Osteoblast (primary cell): ENCODE results near the gene PHACTR1. TPM values are rescaled to one million over a fixed set of nuclear protein-coding genes. Genes with fewer than 3 reads are reported as not detected.

Experiments
- DNase-seq: peaks from one replicate; pipeline ENCODE4 v3.0.0; 2011; ENCODE audit warnings: low spot score, mixed read lengths; ENCODE audit not compliant: insufficient read length; ENCODE audit errors: missing footprints
- H2AFZ ChIP-seq: 2 replicates; pipeline ENCODE4 v1.6.0; 2011; ENCODE audit warnings: mild to moderate bottlenecking, low read length
- H3K27ac ChIP-seq: 2 replicates; pipeline ENCODE4 v1.5.1; 2011; ENCODE audit warnings: mild to moderate bottlenecking, low read depth, low read length, moderate library complexity
- H3K27me3 ChIP-seq: 2 replicates; pipeline ENCODE4 v1.6.0; 2012; ENCODE audit warnings: mild to moderate bottlenecking, control low read depth, inconsistent platforms, low read length, moderate library complexity; ENCODE audit not compliant: insufficient read depth
- H3K36me3 ChIP-seq: 2 replicates; pipeline ENCODE4 v1.5.1; 2011; ENCODE audit warnings: mild to moderate bottlenecking, low read length, control low read depth, moderate library complexity; ENCODE audit not compliant: insufficient read depth
- H3K4me1 ChIP-seq: 2 replicates; pipeline ENCODE4 v1.5.1; 2011; ENCODE audit warnings: mild to moderate bottlenecking, low read length, control low read depth, moderate library complexity; ENCODE audit not compliant: insufficient read depth
- H3K4me2 ChIP-seq: 2 replicates; pipeline ENCODE4 v1.6.0; 2011; ENCODE audit warnings: mild to moderate bottlenecking, low read length; ENCODE audit not compliant: insufficient read depth
- H3K4me3 ChIP-seq: fragments of 200-600 bp; sonication (generic); 3 replicates; pipeline ENCODE4 v1.5.1; 2012; ENCODE audit warnings: mild to moderate bottlenecking, low read length, inconsistent platforms; ENCODE audit not compliant: insufficient read depth
- H3K79me2 ChIP-seq: 2 replicates; pipeline ENCODE4 v1.6.0; 2012; ENCODE audit warnings: mild to moderate bottlenecking, low read length, control low read depth, inconsistent platforms; ENCODE audit not compliant: insufficient read depth
- H3K9me3 ChIP-seq: 2 replicates; pipeline ENCODE4 v1.5.1; 2011; ENCODE audit warnings: low read depth, low read length, control low read depth
- H4K20me1 ChIP-seq: 2 replicates; pipeline ENCODE4 v1.6.0; 2012; ENCODE audit warnings: mild to moderate bottlenecking, low read length, control low read depth; ENCODE audit not compliant: insufficient read depth
- total RNA-seq: library from RNA; depleted of rRNA; stranded (reverse); fragments of >200 nt; gene quantifications from 2 replicates; pipeline ENCODE4 v1.2.3, GENCODE V29; 2012
- TF ChIP-seq, protein P1 (sequence below): IDR thresholded peaks from 2 replicates; pipeline ENCODE4 v1.5.1; 2011; ENCODE audit warnings: mild to moderate bottlenecking, low read depth, low read length, moderate library complexity; ENCODE audit errors: extremely low read depth

PHACTR1 gene
- total RNA-seq, 1 donor = 0.36 TPM

DNA sequence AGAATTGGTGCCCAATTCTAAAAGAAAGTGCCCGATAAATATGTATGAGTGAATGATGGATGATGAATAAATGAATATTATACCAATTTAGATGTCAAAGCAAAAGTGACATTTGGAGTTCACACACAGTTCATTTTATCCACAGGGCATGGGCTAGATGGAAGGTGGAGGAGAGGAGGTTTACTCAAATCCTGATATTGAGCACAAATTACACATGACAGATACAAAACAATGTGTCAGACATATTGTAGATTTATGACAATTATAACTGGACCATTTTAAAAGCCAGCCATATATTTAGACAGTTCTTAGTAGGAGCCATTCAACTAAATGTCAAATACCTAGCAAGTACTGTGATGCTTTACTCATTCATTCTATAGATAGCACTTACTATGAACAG is 23.4 kb upstream of the PHACTR1 start:
- Histone ChIP-seq H4K20me1 (no peaks in the 10 kb centered on the region), H3K4me2 (no peak overlapping the region)
- no peak for DNase-seq

DNA sequence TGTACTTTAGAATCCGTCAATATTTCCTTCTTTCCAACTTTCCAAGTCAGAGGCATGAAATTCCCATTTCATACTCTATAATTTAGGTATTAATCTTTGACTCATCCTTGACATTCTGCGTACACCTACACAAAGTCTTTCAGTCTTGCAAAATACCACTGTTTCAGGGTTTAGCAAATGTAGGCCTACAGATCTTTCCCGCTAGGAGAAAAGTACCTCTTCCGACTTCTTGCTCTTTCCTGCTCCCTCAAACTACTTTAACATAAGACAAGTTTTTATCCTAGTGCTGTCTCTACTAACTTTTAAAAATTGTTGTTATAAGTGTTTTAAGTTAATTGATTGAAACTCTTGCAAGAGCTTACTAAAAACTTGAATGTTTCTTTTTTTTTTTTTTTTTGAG is 18.3 kb upstream of the PHACTR1 start:
- Histone ChIP-seq H3K4me2 (no peak overlapping the region), H2AFZ (no peak overlapping the region), H3K79me2 (no peaks in the 10 kb centered on the region), H3K36me3 (no peaks in the 10 kb centered on the region), H3K4me3 (no peak overlapping the region), H4K20me1 (no peaks in the 10 kb centered on the region), H3K4me1 (no peaks in the 10 kb centered on the region), H3K27ac (no peak overlapping the region), H3K9me3 (no peaks in the 10 kb centered on the region), H3K27me3 (no peaks in the 10 kb centered on the region)
- DNase-seq = no peak
- TF ChIP-seq, protein P1, sequence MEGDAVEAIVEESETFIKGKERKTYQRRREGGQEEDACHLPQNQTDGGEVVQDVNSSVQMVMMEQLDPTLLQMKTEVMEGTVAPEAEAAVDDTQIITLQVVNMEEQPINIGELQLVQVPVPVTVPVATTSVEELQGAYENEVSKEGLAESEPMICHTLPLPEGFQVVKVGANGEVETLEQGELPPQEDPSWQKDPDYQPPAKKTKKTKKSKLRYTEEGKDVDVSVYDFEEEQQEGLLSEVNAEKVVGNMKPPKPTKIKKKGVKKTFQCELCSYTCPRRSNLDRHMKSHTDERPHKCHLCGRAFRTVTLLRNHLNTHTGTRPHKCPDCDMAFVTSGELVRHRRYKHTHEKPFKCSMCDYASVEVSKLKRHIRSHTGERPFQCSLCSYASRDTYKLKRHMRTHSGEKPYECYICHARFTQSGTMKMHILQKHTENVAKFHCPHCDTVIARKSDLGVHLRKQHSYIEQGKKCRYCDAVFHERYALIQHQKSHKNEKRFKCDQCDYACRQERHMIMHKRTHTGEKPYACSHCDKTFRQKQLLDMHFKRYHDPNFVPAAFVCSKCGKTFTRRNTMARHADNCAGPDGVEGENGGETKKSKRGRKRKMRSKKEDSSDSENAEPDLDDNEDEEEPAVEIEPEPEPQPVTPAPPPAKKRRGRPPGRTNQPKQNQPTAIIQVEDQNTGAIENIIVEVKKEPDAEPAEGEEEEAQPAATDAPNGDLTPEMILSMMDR = no peak

More for the DNA sequence above, 23.4 kb upstream of the PHACTR1 start:
- Histone ChIP-seq H3K4me1 (no peaks in the 10 kb centered on the region), H2AFZ (no peak overlapping the region), H3K27me3 (no peaks in the 10 kb centered on the region), H3K79me2 (no peaks in the 10 kb centered on the region), H3K9me3 (no peaks in the 10 kb centered on the region), H3K4me3 (no peak overlapping the region), H3K36me3 (no peaks in the 10 kb centered on the region), H3K27ac (no peak overlapping the region)
- TF ChIP-seq, protein P1 = no peak

DNA sequence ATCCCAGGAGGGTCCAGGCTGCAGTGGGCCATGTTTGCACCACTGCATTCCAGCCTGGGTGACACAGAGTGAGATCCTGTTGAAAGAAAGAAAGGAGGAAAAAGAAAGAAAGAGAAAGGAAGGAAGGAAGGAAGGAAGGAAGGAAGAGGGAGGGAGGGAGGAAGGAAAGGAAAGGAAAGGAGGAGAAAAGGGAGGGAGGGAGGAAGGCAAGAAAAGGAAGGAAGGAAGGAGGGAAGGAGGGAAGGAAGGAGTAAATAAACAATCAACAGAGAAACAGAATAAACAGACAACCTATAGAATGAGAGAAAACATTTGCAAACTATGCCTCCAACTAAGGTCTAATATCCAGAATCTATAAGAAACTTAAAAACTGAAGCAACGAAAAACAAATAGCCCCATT is 11.6 kb upstream of the PHACTR1 start:
- no peaks in the 10 kb centered on the region for H3K79me2 ChIP-seq
- no peak overlapping the region for H3K4me3 ChIP-seq
- H3K4me1 ChIP-seq = no peaks in the 10 kb centered on the region
- H3K27ac ChIP-seq = no peak overlapping the region
- no peaks in the 10 kb centered on the region for H3K36me3 ChIP-seq
- no peaks in the 10 kb centered on the region for H4K20me1 ChIP-seq
- TF ChIP-seq, protein P1 = no peak
- no peak for DNase-seq
- no peak overlapping the region for H3K4me2 ChIP-seq
- H3K27me3 ChIP-seq = no peaks in the 10 kb centered on the region
- no peaks in the 10 kb centered on the region for H3K9me3 ChIP-seq
- H2AFZ ChIP-seq = no peak overlapping the region

DNA sequence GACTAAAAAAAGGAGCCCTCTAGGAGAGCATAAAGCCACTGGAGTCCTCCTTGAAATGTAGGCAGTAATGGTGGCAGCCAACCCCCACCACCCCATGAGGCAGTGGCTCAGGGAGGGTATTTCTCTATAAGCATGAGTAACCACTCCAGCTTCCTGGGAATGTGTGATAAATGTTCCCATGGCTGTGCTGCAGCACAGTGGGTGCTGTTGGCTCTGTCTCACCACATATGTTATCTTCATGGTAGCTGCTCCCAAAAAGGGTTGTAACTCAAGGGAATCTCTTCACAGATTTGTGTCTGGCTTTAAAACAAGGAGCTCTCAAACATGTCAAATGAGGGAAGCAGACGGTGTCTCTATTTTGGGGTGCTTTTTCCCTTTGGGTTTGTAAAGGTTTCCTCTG is 7.5 kb upstream of the PHACTR1 start:
- no peak overlapping the region for H3K4me3 ChIP-seq
- H3K4me2 ChIP-seq = no peak overlapping the region
- TF ChIP-seq, protein P1 = no peak
- no peaks in the 10 kb centered on the region for H4K20me1 ChIP-seq
- no peaks in the 10 kb centered on the region for H3K79me2 ChIP-seq
- no peak overlapping the region for H3K27ac ChIP-seq
- DNase-seq = no peak
- no peaks in the 10 kb centered on the region for H3K27me3 ChIP-seq
- H3K9me3 ChIP-seq = no peaks in the 10 kb centered on the region
- H3K4me1 ChIP-seq = no peaks in the 10 kb centered on the region
- no peak overlapping the region for H2AFZ ChIP-seq
- H3K36me3 ChIP-seq = no peaks in the 10 kb centered on the region
